Measurements from ENCODE around the gene AOX1. TPM values are rescaled to one million over a fixed set of nuclear protein-coding genes. Genes with fewer than 3 reads are reported as not detected.

Gene AOX1
- polyA plus RNA-seq, 1 experiment = 10.2 TPM

- no peaks in the 10 kb centered on the region for H3K27me3 ChIP-seq (ENCODE audit: control insufficient read depth, insufficient read depth, low read length)
- peak overlapping the region; percentile 51; the same call in 1 of the 2 replicates for H3K4me3 ChIP-seq (ENCODE audit: low read depth, low read length)
- DNase-seq (ENCODE audit: low read depth) = no peak
- no peaks in the 10 kb centered on the region for H3K36me3 ChIP-seq (ENCODE audit: control insufficient read depth, insufficient read depth, low read length)
- no peak for TF ChIP-seq CTCF (IDR thresholded peaks at IDR 0.05; ENCODE audit: insufficient read depth, low read depth, low read length)
- POLR2A ChIA-PET = no interaction called here
- CTCF ChIA-PET = interaction anchor here (1.0 to 3.3 kb wide), 6 partner anchors 10 to 613 kb away, joined by 3 to 20 read pairs (median 4); no protein-coding TSS in a partner anchor
Observed at GRCh38 chr2:200586644-200586975, 796 bp downstream of the AOX1 start.

GRCh38 chr2:200587007-200587616 is 1.3 kb downstream of the AOX1 start:
- no peak for DNase-seq (ENCODE audit: low read depth)
- Histone ChIP-seq H3K27me3 (ENCODE audit: control insufficient read depth, insufficient read depth, low read length) (no peaks in the 10 kb centered on the region), H3K36me3 (ENCODE audit: control insufficient read depth, insufficient read depth, low read length) (no peaks in the 10 kb centered on the region), H3K4me3 (ENCODE audit: low read depth, low read length) (no peak overlapping the region)
- CTCF ChIA-PET = interaction anchor here (1.2 to 3.3 kb wide), 4 partner anchors 14 to 613 kb away, joined by 3 to 20 read pairs (median 5); no protein-coding TSS in a partner anchor
- no peak for TF ChIP-seq CTCF (IDR thresholded peaks at IDR 0.05; ENCODE audit: insufficient read depth, low read depth, low read length)
- POLR2A ChIA-PET = no interaction called here

GRCh38 chr2:200588076-200588678 is 2.4 kb downstream of the AOX1 start:
- no peaks in the 10 kb centered on the region for H3K27me3 ChIP-seq (ENCODE audit: control insufficient read depth, insufficient read depth, low read length)
- H3K4me3 ChIP-seq (ENCODE audit: low read depth, low read length) = no peak overlapping the region
- no peak for DNase-seq (ENCODE audit: low read depth)
- ChIA-PET CTCF (interaction anchor here (1.2 to 3.3 kb wide), 4 partner anchors 115 to 614 kb away, joined by 3 to 20 read pairs (median 4); no protein-coding TSS in a partner anchor), POLR2A (no interaction called here)
- no peaks in the 10 kb centered on the region for H3K36me3 ChIP-seq (ENCODE audit: control insufficient read depth, insufficient read depth, low read length)
- no peak for TF ChIP-seq CTCF (IDR thresholded peaks at IDR 0.05; ENCODE audit: insufficient read depth, low read depth, low read length)

GRCh38 chr2:200590090-200590489 is 4.3 kb downstream of the AOX1 start:
- no peaks in the 10 kb centered on the region for H3K27me3 ChIP-seq (ENCODE audit: control insufficient read depth, insufficient read depth, low read length)
- H3K36me3 ChIP-seq (ENCODE audit: control insufficient read depth, insufficient read depth, low read length) = no peaks in the 10 kb centered on the region
- POLR2A ChIA-PET = no interaction called here
- no peak for TF ChIP-seq CTCF (IDR thresholded peaks at IDR 0.05; ENCODE audit: insufficient read depth, low read depth, low read length)
- no peak for DNase-seq (ENCODE audit: low read depth)
- no peak overlapping the region for H3K4me3 ChIP-seq (ENCODE audit: low read depth, low read length)
- CTCF ChIA-PET = no interaction called here

GRCh38 chr2:200591308-200591707 is 5.5 kb downstream of the AOX1 start:
- ChIA-PET CTCF (no interaction called here), POLR2A (no interaction called here)
- DNase-seq (ENCODE audit: low read depth) = no peak
- no peaks in the 10 kb centered on the region for H3K36me3 ChIP-seq (ENCODE audit: control insufficient read depth, insufficient read depth, low read length)
- TF ChIP-seq CTCF (IDR thresholded peaks at IDR 0.05; ENCODE audit: insufficient read depth, low read depth, low read length) = no peak
- no peak overlapping the region for H3K4me3 ChIP-seq (ENCODE audit: low read depth, low read length)
- H3K27me3 ChIP-seq (ENCODE audit: control insufficient read depth, insufficient read depth, low read length) = no peaks in the 10 kb centered on the region
